ENCODE results near the gene CCNL1. TPM values are rescaled to one million over a fixed set of nuclear protein-coding genes. Genes with fewer than 3 reads are reported as not detected.
A peak's percentile ranks its signal among the peaks of the same experiment; 100 is the strongest.
"Not testable (repeated sequence)": the region's sequence is repeated elsewhere in the genome, so short reads cannot be mapped to it uniquely, and the experiment has no call there.

Gene CCNL1
- polyA plus RNA-seq (2013, experiment 1 of 4): 95.9 TPM
- 102 TPM for polyA plus RNA-seq (2013, experiment 2 of 4)
- polyA plus RNA-seq (2013, experiment 3 of 4): 98.9 TPM
- polyA plus RNA-seq (2013, experiment 4 of 4): 101 TPM

DNA sequence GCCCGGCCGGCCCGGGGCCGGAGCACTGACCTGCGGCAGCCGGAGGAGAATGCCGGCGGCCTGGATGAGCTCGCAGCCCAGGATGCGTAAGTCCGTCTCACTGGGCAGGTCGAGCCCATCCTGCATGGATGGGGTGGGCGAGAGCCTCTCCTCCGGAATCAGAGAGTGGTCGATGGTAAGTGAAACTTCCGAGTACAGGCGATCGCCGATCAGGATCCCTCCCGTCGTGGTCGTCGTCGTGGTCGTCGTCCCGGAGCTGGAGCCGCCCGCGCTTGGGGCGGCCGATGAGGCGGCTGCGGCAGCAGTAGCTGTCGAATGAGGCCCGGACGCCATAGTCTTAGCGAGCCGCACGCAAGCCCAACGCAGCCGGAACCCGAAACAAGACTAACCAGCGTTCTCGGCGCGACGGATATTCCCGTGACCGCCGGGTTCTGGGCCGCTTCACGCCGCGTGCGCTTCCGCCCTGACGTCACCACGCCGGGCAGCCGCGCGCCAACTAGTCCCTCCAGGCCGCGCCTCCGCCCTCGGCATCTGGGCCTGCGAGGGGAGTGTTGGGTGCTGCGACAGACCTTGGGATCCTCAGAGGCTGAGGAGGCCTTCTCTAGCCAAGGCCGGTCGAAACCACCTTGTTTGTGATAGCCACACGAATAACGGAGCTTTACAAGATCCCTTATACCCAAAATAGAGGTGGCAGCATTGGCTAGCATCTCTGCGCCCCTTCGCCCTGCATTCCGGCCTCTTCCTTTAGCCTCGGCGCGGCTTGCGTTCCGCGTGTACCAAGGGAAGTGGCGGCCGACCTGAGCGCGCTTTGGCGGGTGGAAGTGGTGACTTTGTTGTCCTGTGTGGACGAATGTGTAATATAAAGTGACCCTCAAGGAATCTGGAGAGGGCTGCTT lies at the start of gene CCNL1:
Gene CCNL1, minus strand, starts transcription at position 386 of the 896 bp plus-strand sequence. Its CDS starts 53 bp downstream, at position 333.
- peaks cover 23% of the 10 kb centered on the region for H3K36me3 ChIP-seq (ENCODE audit: control insufficient read depth, insufficient read depth, low read length)
- WGBS, 2 experiments: 1 to 2% methylated on average over 88 of the region's 88 CpGs
- H3K27me3 ChIP-seq (ENCODE audit: control insufficient read depth, insufficient read depth, low read length, poor library complexity, severe bottlenecking): no peaks in the 10 kb centered on the region

DNA sequence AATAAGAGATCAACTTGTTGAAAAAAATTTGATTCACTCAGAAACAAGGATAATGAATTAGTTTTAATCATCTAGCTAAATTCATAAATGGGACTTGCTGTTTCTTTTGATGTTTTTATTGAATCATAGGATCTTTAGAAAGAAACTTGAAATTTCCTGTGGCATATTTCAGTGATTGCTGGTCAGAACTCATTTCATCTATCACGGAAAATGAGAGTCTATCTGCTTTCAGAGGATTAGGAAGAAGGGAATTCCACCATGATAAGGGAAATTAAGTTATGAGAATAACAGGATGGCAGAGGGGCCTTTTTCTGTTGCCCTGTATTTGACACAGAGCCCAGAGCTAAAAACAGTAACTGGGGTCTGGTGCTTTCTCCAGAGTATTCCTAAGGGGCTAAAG lies 44.9 kb upstream of the CCNL1 start:
- no peak overlapping the region for H3K27ac ChIP-seq (ENCODE audit: insufficient read depth, low read depth, low read length, poor library complexity, severe bottlenecking)
- 95 to 96% methylated on average over 1 of the region's 1 CpG for WGBS, 2 experiments
- no peak overlapping the region for H3K4me3 ChIP-seq (ENCODE audit: insufficient read depth, low read depth, low read length)
- no peaks in the 10 kb centered on the region for H3K27me3 ChIP-seq (ENCODE audit: control insufficient read depth, insufficient read depth, low read length, poor library complexity, severe bottlenecking)
- H3K4me1 ChIP-seq (ENCODE audit: control insufficient read depth, insufficient read depth, low read length): peaks cover 4% of the 10 kb centered on the region
- H3K9me3 ChIP-seq (ENCODE audit: control insufficient read depth, low read length): no peaks in the 10 kb centered on the region
- H3K36me3 ChIP-seq (ENCODE audit: control insufficient read depth, insufficient read depth, low read length): no peaks in the 10 kb centered on the region

More for the DNA sequence above, at the start of gene CCNL1:
- H3K4me1 ChIP-seq (ENCODE audit: control insufficient read depth, insufficient read depth, low read length): peaks cover 18% of the 10 kb centered on the region
- H3K9me3 ChIP-seq (ENCODE audit: control insufficient read depth, low read length): no peaks in the 10 kb centered on the region
- H3K27ac ChIP-seq (ENCODE audit: insufficient read depth, low read depth, low read length, poor library complexity, severe bottlenecking): peak within 1 kb of the TSS; percentile 97
- H3K4me3 ChIP-seq (ENCODE audit: insufficient read depth, low read depth, low read length): peak within 1 kb of the TSS; percentile 95

DNA sequence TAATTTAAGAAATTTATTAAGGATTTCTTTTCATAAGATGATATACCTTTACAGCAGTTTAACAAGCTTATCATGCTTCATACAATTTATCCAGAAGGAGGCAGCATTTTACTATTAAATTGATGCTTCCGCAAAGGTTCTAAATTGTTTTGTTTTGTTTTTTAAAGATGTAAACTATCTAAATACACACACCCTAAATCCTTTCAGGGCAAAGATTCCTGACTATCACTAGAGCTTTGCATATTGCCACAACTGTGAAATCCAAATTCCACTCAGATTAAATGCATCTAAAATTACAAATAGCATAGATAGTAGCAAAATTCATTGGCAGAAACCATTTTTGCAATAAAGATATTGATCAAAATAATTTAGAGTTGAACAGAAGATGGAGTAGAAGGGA lies 44.5 kb upstream of the CCNL1 start:
- Histone ChIP-seq H3K9me3 (ENCODE audit: control insufficient read depth, low read length) (no peaks in the 10 kb centered on the region), H3K27me3 (ENCODE audit: control insufficient read depth, insufficient read depth, low read length, poor library complexity, severe bottlenecking) (no peaks in the 10 kb centered on the region), H3K36me3 (ENCODE audit: control insufficient read depth, insufficient read depth, low read length) (no peaks in the 10 kb centered on the region), H3K27ac (ENCODE audit: insufficient read depth, low read depth, low read length, poor library complexity, severe bottlenecking) (no peak overlapping the region), H3K4me1 (ENCODE audit: control insufficient read depth, insufficient read depth, low read length) (peaks cover 4% of the 10 kb centered on the region), H3K4me3 (ENCODE audit: insufficient read depth, low read depth, low read length) (no peak overlapping the region)
- no CpG with 5 or more reads among the region's 1 CpG for WGBS, 2 experiments

DNA sequence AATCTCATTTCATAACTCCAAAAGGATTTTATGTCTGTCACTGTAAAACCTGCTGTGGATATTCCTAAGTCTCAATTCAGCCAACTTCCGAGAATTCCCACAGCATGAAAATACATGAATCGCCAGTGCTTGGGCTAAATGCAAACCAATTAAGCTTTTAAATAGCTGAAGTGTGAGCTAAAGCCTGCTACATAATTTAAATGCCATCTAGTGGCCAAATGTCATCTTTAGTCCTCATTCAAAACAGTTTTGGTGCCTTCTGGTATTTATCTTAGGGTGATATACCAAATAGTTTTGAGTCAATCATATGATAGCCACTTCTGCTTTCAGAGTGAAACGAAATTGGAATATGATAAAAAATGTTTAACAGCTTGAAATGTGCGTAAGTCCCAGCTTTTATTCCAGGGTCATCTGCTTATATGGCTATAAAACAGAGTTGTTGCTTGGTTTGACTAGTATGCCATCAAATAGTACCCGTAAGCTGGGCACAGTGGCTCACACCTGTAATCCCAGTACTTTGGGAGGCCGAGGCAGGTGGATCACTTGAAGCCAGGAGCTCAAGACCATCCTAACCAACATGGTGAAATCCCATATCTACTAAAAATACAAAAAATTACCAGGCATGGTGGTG lies 41.8 kb upstream of the CCNL1 start:
- no peak overlapping the region for H3K4me3 ChIP-seq (ENCODE audit: insufficient read depth, low read depth, low read length)
- 68 to 72% methylated on average over 6 of the region's 6 CpGs for WGBS, 2 experiments
- H3K9me3 ChIP-seq (ENCODE audit: control insufficient read depth, low read length): no peaks in the 10 kb centered on the region
- no peak overlapping the region for H3K27ac ChIP-seq (ENCODE audit: insufficient read depth, low read depth, low read length, poor library complexity, severe bottlenecking)
- no peaks in the 10 kb centered on the region for H3K36me3 ChIP-seq (ENCODE audit: control insufficient read depth, insufficient read depth, low read length)
- no peaks in the 10 kb centered on the region for H3K27me3 ChIP-seq (ENCODE audit: control insufficient read depth, insufficient read depth, low read length, poor library complexity, severe bottlenecking)
- H3K4me1 ChIP-seq (ENCODE audit: control insufficient read depth, insufficient read depth, low read length): peaks cover 4% of the 10 kb centered on the region

DNA sequence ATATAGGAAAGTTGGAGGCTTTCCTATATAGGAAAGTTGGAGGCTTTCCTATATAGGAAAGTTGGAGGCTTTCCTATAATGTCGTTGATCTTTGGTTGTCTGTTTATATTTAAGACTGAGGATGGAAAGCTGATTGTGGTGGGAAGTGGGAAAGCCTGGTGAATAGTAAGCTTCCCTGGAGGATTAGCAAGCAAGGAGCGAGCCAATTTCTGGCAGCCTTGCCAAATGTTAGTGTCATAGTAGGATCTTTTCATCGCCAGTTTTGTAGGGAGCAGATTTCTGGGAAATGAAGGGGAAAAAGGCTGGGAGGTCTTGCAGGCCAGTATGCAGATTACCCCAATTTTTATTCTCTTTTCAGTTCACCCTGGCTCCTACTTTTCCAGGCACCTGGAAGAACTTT lies 39.9 kb upstream of the CCNL1 start:
- no peaks in the 10 kb centered on the region for H3K9me3 ChIP-seq (ENCODE audit: control insufficient read depth, low read length)
- H3K36me3 ChIP-seq (ENCODE audit: control insufficient read depth, insufficient read depth, low read length): no peaks in the 10 kb centered on the region
- no peak overlapping the region for H3K27ac ChIP-seq (ENCODE audit: insufficient read depth, low read depth, low read length, poor library complexity, severe bottlenecking)
- H3K27me3 ChIP-seq (ENCODE audit: control insufficient read depth, insufficient read depth, low read length, poor library complexity, severe bottlenecking): no peaks in the 10 kb centered on the region
- H3K4me1 ChIP-seq (ENCODE audit: control insufficient read depth, insufficient read depth, low read length): no peaks in the 10 kb centered on the region
- WGBS, 2 experiments: 90 to 92% methylated on average over 3 of the region's 3 CpGs
- H3K4me3 ChIP-seq (ENCODE audit: insufficient read depth, low read depth, low read length): no peak overlapping the region

DNA sequence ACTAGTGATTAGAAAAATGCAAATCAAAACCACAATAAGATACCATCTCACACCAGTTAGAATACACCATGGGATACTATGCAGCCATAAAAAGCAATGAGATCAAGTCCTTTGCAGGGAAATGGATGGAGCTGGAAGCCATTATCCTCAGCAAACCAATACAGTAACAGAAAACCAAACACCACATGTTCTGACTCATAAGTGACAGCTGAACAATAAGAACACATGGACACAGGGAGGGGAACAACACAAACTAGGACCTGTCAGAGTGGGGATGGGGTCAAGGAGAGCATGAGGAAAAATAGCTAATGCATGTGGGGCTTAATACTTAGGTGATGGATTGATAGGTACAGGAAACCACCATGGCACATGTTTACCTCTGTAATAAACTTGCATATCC lies 36.0 kb upstream of the CCNL1 start:
- H3K9me3 ChIP-seq (ENCODE audit: control insufficient read depth, low read length): no peaks in the 10 kb centered on the region
- no peaks in the 10 kb centered on the region for H3K27me3 ChIP-seq (ENCODE audit: control insufficient read depth, insufficient read depth, low read length, poor library complexity, severe bottlenecking)

DNA sequence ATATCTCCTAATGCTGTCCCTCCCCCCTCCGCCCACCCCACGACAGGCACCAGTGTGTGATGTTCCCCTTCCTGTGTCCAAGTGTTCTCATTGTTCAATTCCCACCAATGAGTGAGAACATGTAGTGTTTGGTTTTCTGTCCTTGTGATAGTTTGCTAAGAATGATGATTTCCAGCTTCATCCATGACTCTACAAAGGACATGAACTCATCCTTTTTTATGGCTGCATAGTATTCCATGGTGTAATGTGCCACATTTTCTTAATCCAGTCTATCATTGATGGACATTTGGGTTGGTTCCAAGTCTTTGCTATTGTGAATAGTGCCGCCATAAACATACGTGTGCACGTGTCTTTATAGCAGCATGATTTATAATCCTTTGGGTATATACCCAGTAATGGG lies 31.2 kb upstream of the CCNL1 start:
- WGBS, 2 experiments: 95 to 100% methylated on average over 2 of the region's 5 CpGs
- not testable (repeated sequence) for H3K4me3 ChIP-seq (ENCODE audit: insufficient read depth, low read depth, low read length); H3K36me3 ChIP-seq (ENCODE audit: control insufficient read depth, insufficient read depth, low read length); H3K27me3 ChIP-seq (ENCODE audit: control insufficient read depth, insufficient read depth, low read length, poor library complexity, severe bottlenecking); H3K9me3 ChIP-seq (ENCODE audit: control insufficient read depth, low read length); H3K27ac ChIP-seq (ENCODE audit: insufficient read depth, low read depth, low read length, poor library complexity, severe bottlenecking); H3K4me1 ChIP-seq (ENCODE audit: control insufficient read depth, insufficient read depth, low read length)

More for the DNA sequence above, 36.0 kb upstream of the CCNL1 start:
- Histone ChIP-seq H3K4me1 (ENCODE audit: control insufficient read depth, insufficient read depth, low read length) (no peaks in the 10 kb centered on the region), H3K4me3 (ENCODE audit: insufficient read depth, low read depth, low read length) (no peak overlapping the region), H3K27ac (ENCODE audit: insufficient read depth, low read depth, low read length, poor library complexity, severe bottlenecking) (no peak overlapping the region), H3K36me3 (ENCODE audit: control insufficient read depth, insufficient read depth, low read length) (no peaks in the 10 kb centered on the region)

DNA sequence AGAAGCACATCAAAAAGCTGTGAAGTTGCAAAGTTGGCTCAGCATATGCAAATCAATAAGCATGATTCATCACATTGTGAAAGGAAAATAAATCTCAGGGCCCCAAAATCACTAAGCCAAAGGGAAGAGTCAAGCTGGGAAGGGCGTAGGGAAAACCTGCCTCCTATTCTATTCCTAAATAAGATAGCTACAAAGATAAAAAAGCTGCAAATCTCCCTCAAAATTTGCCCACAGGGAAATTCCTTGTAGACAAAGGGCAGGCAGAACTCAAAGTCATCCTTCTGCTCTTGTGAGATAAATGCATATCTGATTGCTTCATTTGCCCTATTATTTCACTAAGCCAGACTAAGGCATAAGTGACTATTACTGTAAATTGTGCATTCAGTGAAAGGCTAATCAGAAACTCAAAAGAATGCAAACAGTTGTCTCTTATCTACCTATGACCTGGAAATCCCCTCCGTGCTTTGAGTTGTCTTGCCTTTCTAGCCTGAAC lies 30.5 kb upstream of the CCNL1 start:
- Histone ChIP-seq H3K27ac (ENCODE audit: insufficient read depth, low read depth, low read length, poor library complexity, severe bottlenecking) (no peak overlapping the region), H3K4me3 (ENCODE audit: insufficient read depth, low read depth, low read length) (no peak overlapping the region), H3K4me1 (ENCODE audit: control insufficient read depth, insufficient read depth, low read length) (no peaks in the 10 kb centered on the region), H3K36me3 (ENCODE audit: control insufficient read depth, insufficient read depth, low read length) (no peaks in the 10 kb centered on the region), H3K27me3 (ENCODE audit: control insufficient read depth, insufficient read depth, low read length, poor library complexity, severe bottlenecking) (no peaks in the 10 kb centered on the region), H3K9me3 (ENCODE audit: control insufficient read depth, low read length) (peaks cover 4% of the 10 kb centered on the region)
- 82 to 83% methylated on average over 1 of the region's 2 CpGs for WGBS, 2 experiments

DNA sequence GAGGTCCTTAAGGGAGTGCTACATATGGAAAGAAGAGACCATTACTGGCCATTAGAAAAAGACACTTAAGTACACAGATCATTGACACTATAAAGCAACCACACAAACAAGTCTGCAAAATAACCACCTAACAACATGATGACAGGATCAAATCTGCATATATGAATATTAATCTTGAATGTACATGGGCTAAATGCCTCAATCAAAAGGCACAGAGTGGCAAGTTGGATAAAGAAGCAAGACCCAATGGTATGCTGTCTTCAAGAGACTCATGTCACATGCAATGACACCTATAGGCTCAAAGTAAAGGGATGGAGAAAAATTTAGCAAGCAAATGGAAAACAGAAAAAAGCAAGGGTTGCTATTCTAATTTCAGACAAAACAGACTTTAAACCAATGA lies 28.4 kb upstream of the CCNL1 start:
- H3K9me3 ChIP-seq (ENCODE audit: control insufficient read depth, low read length): peaks cover 4% of the 10 kb centered on the region
- no peaks in the 10 kb centered on the region for H3K4me1 ChIP-seq (ENCODE audit: control insufficient read depth, insufficient read depth, low read length)
- no peak overlapping the region for H3K27ac ChIP-seq (ENCODE audit: insufficient read depth, low read depth, low read length, poor library complexity, severe bottlenecking)
- peaks cover 2% of the 10 kb centered on the region for H3K36me3 ChIP-seq (ENCODE audit: control insufficient read depth, insufficient read depth, low read length)
- H3K4me3 ChIP-seq (ENCODE audit: insufficient read depth, low read depth, low read length): no peak overlapping the region
- no peaks in the 10 kb centered on the region for H3K27me3 ChIP-seq (ENCODE audit: control insufficient read depth, insufficient read depth, low read length, poor library complexity, severe bottlenecking)

DNA sequence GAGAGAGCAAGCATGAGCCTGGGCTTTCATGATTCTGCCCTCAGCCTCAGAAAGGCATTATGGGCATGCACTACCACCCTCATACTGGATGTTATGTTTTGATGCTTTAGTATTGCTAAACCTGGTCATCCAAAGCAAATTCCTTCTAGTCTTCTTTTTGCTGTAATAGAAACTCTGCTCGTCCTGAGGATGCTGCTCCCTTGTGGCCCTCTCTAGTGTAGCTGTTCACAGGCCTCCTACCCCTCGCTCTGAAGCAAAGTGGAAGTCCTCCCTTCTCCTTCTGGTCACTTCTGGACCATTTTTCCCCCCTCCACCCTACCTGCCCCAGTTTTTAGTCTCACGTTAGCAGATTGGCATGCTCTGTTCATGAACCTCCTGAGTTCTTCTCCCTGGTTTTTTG lies 22.9 kb upstream of the CCNL1 start:
- peaks cover 2% of the 10 kb centered on the region for H3K36me3 ChIP-seq (ENCODE audit: control insufficient read depth, insufficient read depth, low read length)
- no peaks in the 10 kb centered on the region for H3K27me3 ChIP-seq (ENCODE audit: control insufficient read depth, insufficient read depth, low read length, poor library complexity, severe bottlenecking)
- no peaks in the 10 kb centered on the region for H3K9me3 ChIP-seq (ENCODE audit: control insufficient read depth, low read length)
- H3K27ac ChIP-seq (ENCODE audit: insufficient read depth, low read depth, low read length, poor library complexity, severe bottlenecking): no peak overlapping the region
- H3K4me1 ChIP-seq (ENCODE audit: control insufficient read depth, insufficient read depth, low read length): no peaks in the 10 kb centered on the region
- no peak overlapping the region for H3K4me3 ChIP-seq (ENCODE audit: insufficient read depth, low read depth, low read length)
- WGBS, 2 experiments: 84 to 89% methylated on average over 3 of the region's 3 CpGs

Measured in ectodermal cell (in vitro differentiated cells).